Measurements from ENCODE around the gene HES2.

HES2 gene

DNA sequence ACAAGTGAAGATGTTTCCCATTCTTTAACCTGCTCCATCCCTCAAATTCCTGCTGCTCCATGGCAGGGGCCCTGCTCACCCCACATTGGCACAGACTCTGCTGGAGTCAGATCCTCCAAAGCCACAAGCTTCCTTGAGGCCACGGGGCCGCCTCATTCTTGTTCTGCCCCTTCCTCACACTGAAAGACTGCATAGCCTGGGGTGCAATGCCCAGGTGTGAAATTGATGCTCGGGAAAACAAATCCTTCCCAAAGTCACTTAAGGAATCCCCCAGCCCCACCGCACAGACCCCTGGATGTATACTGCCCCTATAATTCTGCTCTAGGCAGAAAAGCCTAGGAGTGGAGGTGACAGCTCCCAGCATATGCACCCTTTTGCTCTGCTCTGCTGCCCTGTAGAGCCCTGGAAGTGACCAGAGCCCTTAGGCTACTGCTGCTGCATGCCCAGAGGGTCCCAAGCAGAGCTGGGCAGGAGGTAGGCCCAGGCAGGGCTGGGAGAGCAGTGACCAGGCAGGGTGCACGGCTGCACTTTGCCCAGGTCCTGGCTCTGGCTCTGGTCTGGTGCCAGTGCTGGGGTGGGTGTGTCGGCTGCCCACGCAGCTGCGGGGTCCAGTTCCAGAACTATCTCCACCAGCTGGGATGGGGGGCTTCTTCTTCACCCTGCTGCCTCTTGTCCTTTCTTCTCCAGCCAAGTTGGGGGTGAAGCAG is 1.6 kb downstream of the HES2 start:
- in situ Hi-C loops (cut with HindIII; ENCODE audit: low sequenced_read_pairs), result no loop called here
- no peak for DNase-seq (ENCODE audit: low read depth)
- no peak for TF ChIP-seq CTCF (IDR thresholded peaks at IDR 0.05; ENCODE audit: low read depth, low read length, missing control alignments)
- H3K4me3 ChIP-seq (ENCODE audit: low read depth, low read length), result no peak overlapping the region

- no peak overlapping the region for H3K4me3 ChIP-seq (ENCODE audit: low read depth, low read length)
- TF ChIP-seq CTCF (IDR thresholded peaks at IDR 0.05; ENCODE audit: low read depth, low read length, missing control alignments), result no peak
- no peak for DNase-seq (ENCODE audit: low read depth)
- in situ Hi-C loops (cut with HindIII; ENCODE audit: low sequenced_read_pairs), result no loop called here
These were observed 2.8 kb downstream of the HES2 start for GRCh38 chr1:6416906-6417305.

DNA sequence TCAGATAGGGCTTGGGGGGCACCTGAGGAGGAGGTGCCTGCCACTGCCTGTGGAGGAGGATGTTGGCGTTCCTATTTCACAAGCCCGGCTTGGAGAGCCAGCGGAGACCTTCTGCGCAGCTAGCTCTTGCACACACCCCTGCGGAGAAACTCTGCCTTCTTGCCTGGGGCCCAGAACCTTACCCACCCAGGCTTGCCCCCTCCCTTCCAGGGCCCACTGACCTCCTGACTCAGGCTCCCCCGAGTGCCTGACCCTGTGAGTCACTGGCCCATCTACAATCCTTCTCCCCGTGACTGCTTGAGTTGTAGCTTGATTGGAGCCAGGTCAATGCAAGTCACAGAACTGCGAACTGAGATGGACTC is 3.4 kb downstream of the HES2 start:
- no peak for DNase-seq (ENCODE audit: low read depth)
- TF ChIP-seq CTCF (IDR thresholded peaks at IDR 0.05; ENCODE audit: low read depth, low read length, missing control alignments), result no peak
- H3K4me3 ChIP-seq (ENCODE audit: low read depth, low read length), result no peak overlapping the region
- in situ Hi-C loops (cut with HindIII; ENCODE audit: low sequenced_read_pairs), result no loop called here

- DNase-seq (ENCODE audit: low read depth), result no peak
- TF ChIP-seq CTCF (IDR thresholded peaks at IDR 0.05; ENCODE audit: low read depth, low read length, missing control alignments), result no peak
- no peak overlapping the region for H3K4me3 ChIP-seq (ENCODE audit: low read depth, low read length)
- in situ Hi-C loops (cut with HindIII; ENCODE audit: low sequenced_read_pairs), result no loop called here
These were observed 4.7 kb downstream of the HES2 start for GRCh38 chr1:6414881-6415626.

DNA sequence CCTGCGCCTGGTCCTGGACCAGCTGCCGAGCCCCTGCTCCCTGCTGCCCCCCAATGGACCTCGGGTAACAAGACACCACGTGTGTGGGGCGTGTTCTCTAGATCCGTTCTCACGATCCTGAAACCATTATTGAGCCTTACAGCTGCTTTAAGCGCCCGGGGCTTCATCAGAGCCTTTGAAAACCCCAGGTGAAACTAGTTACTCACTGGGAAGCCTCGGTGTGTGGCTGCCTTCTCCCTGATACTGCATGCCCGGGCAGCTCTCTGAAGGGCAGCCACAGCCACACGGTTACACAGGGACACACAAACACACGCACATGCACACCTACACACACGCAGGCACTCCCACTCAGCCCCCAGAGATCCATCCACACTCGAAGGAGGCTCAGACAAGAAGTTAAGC is 5.3 kb downstream of the HES2 start:
- H3K4me3 ChIP-seq (ENCODE audit: low read depth, low read length), result no peak overlapping the region
- DNase-seq (ENCODE audit: low read depth), result no peak
- in situ Hi-C loops (cut with HindIII; ENCODE audit: low sequenced_read_pairs), result no loop called here
- peak; percentile 73 for TF ChIP-seq CTCF (IDR thresholded peaks at IDR 0.05; ENCODE audit: low read depth, low read length, missing control alignments)

GRCh38 chr1:6412896-6413295 is 6.8 kb downstream of the HES2 start:
- H3K4me3 ChIP-seq (ENCODE audit: low read depth, low read length), result no peak overlapping the region
- in situ Hi-C loops (cut with HindIII; ENCODE audit: low sequenced_read_pairs), result no loop called here
- no peak for DNase-seq (ENCODE audit: low read depth)
- TF ChIP-seq CTCF (IDR thresholded peaks at IDR 0.05; ENCODE audit: low read depth, low read length, missing control alignments), result no peak
